GM18861 (cell line): ENCODE data around the gene CLSTN3.

Experiments used
- ATAC-seq: cut with Tn5 transposase; IDR thresholded peaks from one replicate; pipeline ENCODE4 v1.9.1; 2021; ENCODE audit not compliant: unreplicated experiment

Gene CLSTN3

GRCh38 chr12:7125632-7126227 lies 4.4 kb upstream of the CLSTN3 start:
- no peak for ATAC-seq

- ATAC-seq, result no peak
Observed at GRCh38 chr12:7127916-7128626, 2.1 kb upstream of the CLSTN3 start.

GRCh38 chr12:7128681-7129286 lies 1.4 kb upstream of the CLSTN3 start, which contains the start of gene RBP5:
Gene RBP5, minus strand, starts transcription at chr12:7128889. Its CDS starts 114 bp downstream, at chr12:7128775.
- no peak for ATAC-seq

GRCh38 chr12:7129287-7129871 lies 792 bp upstream of the CLSTN3 start:
- no peak for ATAC-seq

- ATAC-seq, result no peak
Observed at GRCh38 chr12:7130701-7131501, 730 bp downstream of the CLSTN3 start.

GRCh38 chr12:7131502-7131866 lies 1.3 kb downstream of the CLSTN3 start:
- no peak for ATAC-seq

GRCh38 chr12:7134396-7135166 lies 4.4 kb downstream of the CLSTN3 start:
- ATAC-seq, result no peak

- ATAC-seq, result no peak
Observed at GRCh38 chr12:7136071-7136470, 5.9 kb downstream of the CLSTN3 start.

GRCh38 chr12:7136676-7137075 lies 6.5 kb downstream of the CLSTN3 start:
- ATAC-seq, result no peak

GRCh38 chr12:7137908-7138307 lies 7.7 kb downstream of the CLSTN3 start:
- ATAC-seq, result no peak

- no peak for ATAC-seq
Observed at GRCh38 chr12:7139200-7139599, 9.0 kb downstream of the CLSTN3 start.

- ATAC-seq, result no peak
Observed at GRCh38 chr12:7141351-7142005, 11.3 kb downstream of the CLSTN3 start.

- no peak for ATAC-seq
Observed at GRCh38 chr12:7142056-7142644, 12.0 kb downstream of the CLSTN3 start.

- ATAC-seq, result no peak
Observed at GRCh38 chr12:7142809-7143465, 12.8 kb downstream of the CLSTN3 start.

- no peak for ATAC-seq
Observed at GRCh38 chr12:7143564-7143963, 13.4 kb downstream of the CLSTN3 start.

GRCh38 chr12:7144414-7145120 lies 14.4 kb downstream of the CLSTN3 start:
- ATAC-seq, result no peak

- no peak for ATAC-seq
Observed at GRCh38 chr12:7145671-7146070, 15.5 kb downstream of the CLSTN3 start.

GRCh38 chr12:7146228-7146627 lies 16.1 kb downstream of the CLSTN3 start:
- ATAC-seq, result no peak
